ENCODE results near the gene PEAK1.

GRCh38 chr15:77135181-77135580 lies 284.7 kb downstream of the PEAK1 start:
- TF ChIP-seq CTCF (IDR thresholded peaks at IDR 0.05) (no peak), TCF7L2 (IDR thresholded peaks at IDR 0.05; ENCODE audit: low read depth, low read length) (no peak)
